Activated naive CD4-positive, alpha-beta T cell treated with Interleukin-2 at 50 U/mL for 16 hours (primary cell): Measurements from ENCODE around the gene NOSIP.
"Not testable (repeated sequence)": the region's sequence is repeated elsewhere in the genome, so short reads cannot be mapped to it uniquely, and the experiment has no call there.

Source experiments
- DNase-seq: peaks from one replicate; pipeline ENCODE4 v3.0.0-alpha.2; 2020

NOSIP gene, protein sequence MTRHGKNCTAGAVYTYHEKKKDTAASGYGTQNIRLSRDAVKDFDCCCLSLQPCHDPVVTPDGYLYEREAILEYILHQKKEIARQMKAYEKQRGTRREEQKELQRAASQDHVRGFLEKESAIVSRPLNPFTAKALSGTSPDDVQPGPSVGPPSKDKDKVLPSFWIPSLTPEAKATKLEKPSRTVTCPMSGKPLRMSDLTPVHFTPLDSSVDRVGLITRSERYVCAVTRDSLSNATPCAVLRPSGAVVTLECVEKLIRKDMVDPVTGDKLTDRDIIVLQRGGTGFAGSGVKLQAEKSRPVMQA

DNA sequence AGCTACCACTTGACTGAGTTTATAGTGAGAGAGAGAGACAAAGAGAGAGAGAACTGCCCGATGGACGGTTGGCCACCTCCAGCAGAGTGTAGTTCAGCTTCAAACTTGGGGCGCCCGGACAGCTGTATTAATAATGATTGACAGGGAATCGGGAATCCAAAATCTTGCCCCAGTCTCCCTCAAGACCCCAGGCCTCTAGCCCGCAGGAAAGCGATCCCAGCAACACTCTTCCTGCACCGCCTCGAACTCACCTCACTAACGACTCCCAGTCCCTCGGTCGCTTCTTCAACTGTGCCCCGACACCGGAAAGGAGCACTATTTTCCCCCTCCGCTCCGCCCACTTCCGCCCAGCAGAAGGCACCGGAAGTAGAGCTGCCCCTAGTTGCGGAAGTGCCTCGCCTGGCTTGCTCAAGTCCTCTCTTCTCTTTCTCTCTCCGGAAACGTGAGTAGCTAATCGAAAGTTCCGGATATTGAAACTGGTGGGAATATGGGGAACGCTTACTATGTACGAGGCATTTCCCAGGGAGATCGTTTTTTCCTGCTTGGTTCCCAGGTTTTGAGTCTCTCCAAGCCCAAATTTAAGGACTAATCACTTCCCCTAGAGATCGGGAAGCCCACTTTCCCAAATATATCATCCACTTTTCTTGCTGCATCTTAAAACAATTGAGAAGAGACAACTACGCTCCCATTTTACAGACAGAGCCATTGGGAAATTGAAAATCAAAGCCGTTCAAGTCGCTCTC lies at the start of gene NOSIP:
TSS of gene NOSIP (minus strand) at position 293 of the 743 bp plus-strand sequence. CDS start 19,865 bp downstream, outside the sequence.
- DNase-seq, result peak; percentile 97

DNA sequence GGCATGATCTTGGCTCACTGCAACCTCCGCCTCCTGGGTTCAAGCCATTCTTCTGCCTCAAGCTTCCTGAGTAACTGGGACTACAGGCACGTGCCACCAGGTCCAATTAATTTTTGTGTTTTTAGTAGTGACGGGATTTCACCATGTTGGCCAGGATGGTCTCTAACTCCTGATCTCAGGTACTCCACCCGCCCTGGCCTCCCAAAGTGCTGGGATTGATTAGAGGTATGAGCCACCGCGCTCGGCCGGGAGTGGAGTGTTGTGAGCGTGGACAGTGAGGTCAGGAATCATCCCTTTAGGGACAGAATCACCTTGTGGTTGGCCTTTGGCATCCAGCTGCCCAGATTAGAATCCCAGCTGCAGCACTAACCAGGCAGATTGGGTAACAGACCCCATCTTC lies 49.3 kb upstream of the NOSIP start:
- no peak for DNase-seq

DNA sequence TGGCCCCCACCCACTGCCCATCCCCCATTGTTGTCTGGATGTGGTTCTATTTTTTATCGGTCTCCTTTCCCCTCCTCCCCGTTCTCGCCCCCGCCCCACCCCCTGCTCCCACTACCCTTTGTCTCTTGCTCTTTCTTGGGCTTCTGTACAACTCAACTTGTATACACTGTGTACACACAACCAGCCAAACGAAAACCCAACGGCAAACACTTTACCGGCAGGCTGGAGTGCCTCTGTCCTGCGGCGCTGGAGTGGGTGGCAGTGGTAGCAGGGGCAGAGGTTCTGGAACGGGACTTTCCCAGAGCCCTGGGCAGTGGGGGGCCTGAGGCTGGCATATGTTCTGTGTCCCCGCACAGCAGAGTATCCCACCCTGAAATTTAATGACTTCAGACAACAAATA lies 45.9 kb upstream of the NOSIP start:
- DNase-seq, result no peak

DNA sequence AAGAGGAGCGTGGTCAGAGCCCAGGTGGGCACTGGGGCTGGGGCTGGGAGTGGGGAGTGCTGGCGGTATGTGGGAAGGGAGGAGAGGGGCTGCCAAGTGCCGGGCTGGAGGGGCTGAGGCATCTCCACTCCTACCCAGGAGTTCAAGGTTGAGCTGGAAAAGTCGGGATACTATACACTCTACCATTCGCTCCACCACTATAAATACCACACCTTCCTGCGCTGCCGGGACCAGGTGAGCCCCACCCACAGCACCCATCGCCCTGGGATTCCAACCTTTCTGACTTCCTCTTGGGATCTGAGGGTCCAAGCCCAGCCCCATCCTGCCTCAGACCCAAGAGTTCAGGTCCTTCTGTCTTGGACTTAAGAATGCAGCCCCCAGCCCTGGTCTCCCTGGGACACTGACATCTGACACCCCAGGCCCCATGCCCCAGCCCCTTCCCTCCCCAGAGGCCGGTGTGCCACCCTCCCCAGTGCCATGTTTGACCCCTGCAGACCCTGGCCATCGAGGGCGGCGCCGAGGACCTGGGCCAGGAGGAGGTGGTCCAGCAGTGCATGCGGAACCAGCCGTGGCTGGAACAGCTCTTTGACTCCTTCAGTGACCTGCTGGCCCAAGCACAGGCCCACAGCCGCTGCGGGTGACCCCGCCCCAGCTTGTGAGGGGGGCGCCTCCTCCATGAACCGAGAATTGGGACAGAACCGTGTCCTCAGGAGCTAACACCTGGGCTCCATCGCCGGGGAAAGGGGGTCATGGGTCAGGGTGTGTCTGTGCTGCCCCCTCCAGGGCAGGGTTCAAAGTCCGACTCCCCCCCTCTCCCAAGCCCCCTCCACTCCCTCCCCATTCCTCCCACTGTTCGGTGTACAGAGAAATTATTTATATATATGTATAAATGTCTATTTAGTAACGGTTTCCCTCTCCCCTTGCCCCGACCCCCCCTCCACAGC lies 44.9 kb upstream of the NOSIP start:
- DNase-seq, result no peak

DNA sequence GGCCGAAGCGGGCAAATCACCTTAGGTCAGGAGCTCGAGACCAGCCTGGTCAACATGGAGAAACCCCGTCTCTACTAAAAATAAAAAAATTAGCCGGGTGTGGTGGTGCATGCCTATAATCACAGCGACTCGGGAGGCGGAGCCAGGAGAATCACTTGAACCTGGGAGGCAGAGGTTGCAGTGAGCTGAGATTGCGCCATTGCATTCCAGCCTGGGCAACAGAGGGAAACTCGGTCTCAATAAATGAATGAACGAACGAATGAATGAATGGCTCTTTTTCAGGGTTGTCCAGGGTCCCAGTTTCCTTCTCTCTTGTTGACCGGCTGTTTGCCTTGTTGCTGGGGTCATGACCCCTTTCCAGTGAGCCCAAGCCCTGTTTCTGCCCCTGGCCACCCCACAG lies 37.5 kb upstream of the NOSIP start:
- not testable (repeated sequence) for DNase-seq

DNA sequence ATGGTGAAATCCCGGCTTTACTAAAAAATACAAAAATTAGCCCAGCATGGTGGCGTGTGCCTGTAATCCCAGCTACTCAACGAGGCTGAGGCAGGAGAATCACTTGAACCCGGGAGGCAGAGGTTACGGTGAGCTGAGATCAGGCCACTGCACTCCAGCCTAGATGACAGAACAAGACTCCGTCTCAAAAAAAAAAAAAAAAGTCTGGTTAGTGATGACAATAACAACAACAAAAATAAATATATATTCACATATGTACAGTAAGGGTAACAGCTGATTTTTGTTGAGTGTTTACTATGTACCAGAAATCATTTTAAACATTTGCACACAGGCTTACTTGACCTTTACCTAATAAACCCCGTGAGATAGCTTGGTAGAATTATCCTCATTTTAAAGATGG lies 36.6 kb upstream of the NOSIP start:
- DNase-seq, result no peak

DNA sequence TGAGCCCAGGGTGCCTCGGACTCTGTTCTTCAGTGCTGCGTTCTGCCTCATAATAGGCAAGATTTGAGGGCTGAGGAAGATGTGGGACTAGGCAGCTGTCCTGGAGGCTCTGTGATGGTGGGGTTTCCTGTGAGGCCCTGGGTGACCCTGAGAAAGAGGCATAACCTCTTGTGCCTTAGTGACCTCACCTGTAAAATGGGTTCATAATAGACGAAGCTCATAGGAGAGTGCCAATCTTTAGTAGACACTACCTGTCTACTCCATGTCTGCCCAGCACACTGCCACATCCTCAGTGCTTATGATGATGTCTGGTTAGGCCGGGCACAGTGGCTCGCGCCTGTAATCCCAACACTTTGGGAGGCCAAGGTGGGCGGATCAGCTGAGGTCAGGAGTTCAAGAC lies 36.2 kb upstream of the NOSIP start:
- DNase-seq, result no peak

DNA sequence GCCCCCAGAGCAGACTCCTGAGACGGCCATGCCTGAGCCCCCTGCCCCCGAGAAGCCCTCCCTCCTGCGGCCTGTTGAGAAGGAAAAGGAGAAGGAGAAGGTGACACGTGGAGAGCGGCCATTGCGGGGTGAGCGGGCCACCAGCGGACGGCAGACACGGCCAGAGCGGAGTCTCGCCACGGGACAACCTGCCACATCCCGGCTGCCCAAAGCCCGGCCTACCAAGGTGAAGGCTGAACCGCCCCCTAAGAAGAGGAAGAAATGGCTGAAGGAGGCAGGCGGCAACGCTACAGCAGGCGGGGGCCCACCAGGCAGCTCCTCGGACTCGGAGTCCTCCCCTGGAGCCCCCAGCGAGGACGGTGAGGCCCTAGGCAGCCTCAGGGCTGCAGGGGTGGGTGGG lies 35.5 kb upstream of the NOSIP start:
- no peak for DNase-seq

DNA sequence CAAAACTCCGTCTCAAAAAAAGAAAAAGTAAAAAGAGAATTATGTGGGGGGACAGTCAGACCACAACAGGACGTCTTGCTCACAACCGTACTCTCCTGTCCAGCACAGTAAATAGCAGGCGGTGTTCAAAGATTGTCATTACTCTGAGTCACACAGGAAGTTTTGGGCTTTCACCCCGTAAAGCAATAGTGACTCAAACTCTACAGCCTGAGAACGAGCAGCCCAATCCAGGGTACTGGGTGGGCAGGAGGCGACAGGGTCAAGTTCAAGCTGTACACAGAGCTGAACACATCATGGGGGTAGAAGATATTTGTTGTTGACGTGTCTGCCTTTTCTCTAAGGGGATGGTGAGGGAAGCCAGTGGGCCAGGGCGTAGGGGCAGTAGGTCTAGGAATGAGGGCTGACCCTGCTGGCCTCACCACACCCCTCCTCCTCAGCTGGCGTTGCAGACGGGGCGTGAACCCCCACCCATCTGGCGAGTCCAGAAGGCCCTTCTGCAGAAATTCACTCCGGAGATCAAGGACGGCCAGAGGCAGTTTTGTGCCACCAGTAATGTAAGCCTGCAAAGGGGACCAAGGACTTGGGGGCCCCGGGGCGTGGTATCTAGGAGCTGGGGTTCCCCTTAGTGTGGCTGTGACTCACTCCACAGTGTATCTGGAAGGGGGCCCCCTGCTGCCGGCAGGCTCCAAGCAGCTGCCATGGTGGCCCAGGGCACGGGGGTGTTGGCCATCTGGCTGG lies 33.9 kb upstream of the NOSIP start:
- peak; percentile 30 for DNase-seq

DNA sequence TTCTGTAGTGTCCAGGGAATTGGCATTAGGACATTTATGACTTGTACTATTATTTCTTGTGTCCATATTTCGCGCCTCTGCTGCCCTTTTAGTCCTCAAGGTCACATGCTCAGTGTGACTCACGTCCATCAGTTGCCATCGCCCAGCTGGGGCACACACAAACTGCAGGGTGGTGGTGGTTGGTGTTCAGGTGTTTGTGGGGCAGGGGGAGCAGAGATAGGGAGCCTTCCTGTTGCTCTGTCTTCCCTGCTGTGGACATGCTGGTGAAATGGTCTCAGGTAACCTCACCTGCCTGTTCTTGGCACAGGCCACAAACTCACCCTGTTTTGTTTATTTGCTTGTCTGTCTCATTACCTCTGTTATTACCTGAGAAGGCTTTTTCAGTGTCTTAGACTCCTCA lies 33.0 kb upstream of the NOSIP start:
- no peak for DNase-seq

DNA sequence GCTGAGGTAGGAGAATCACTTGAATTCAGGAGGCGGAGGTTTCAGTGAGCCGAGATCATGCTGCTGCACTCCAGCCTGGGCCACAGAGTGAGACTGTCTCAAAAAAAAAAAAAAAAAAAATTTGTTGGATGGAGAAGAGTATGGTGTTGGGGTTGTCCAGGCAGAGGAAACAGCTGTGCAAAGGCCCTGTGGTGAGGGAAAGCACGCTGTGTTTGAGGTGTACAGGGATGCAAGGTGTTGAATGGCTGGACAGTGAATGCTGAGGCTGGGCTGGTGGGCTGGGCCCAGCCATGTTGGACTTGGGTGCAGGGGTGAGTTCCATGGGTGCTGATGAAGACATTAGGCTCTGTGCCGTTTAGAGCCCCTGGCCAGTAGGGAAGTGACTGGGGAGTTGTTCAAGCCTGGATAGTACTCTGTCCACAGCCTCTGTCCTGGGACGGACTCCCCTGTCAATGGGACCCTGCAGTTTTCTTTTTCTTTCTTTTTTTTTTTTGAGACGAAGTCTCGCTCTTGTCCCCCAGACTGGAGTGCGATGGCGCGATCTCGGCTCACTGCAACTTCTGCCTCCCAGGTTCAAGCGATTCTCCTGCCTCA lies 29.2 kb upstream of the NOSIP start:
- no peak for DNase-seq

DNA sequence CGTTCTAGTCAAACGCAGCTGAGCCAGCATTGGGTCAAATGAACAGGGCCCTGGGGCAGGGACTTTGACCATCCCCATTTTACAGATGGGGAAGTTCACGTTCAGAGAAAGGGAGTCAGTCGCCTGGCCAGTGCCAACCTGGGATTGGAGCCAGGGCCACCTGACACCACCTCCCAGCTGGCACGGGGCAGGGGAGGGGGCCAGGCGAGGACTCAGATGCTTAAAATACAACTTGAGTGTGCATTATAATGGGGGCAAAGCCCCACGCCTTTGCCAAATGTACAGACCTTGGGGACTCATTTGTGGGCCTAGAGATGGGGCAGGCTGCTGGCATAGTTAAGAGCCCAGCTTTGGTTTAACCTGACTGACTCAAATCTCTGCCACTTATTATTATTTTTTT lies 25.2 kb upstream of the NOSIP start:
- no peak for DNase-seq

DNA sequence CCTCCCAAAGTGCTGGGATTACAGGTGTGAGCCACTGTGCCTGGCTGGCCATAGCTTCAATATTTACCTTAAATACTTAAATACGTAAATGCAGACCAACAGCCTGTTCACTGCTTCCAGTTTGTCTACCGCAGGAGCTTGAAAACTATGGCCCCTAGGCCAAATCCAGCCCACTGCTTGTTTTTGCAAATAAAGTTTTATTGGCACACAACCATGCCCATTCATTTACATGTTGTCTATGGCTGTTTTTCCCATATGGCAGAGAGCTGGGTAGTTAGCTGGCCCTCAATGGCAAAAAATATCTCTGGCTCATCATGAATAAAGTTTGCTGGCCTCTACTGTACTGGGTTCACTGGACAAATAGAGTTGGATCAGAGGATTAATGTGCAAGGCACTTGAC lies 22.4 kb upstream of the NOSIP start:
- DNase-seq, result no peak

DNA sequence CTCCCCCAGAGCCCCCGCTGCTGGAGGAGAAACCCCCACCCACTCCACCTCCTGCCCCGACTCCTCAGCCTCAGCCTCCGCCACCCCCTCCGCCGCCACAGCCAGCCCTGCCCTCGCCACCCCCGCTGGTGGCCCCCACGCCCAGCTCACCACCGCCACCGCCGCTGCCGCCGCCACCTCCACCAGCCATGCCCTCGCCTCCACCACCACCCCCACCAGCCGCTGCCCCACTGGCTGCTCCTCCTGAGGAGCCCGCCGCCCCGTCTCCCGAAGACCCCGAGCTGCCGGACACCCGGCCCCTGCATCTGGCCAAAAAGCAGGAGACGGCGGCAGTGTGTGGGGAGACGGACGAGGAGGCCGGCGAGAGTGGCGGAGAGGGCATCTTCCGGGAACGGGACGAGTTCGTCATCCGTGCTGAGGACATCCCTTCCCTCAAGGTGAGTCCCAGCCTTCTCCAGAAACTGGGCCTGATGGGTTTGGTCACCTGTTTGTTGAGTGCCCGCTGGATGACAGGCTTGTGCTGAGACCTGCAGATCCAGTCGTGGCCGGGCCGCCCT lies 21.2 kb upstream of the NOSIP start:
- DNase-seq, result no peak

DNA sequence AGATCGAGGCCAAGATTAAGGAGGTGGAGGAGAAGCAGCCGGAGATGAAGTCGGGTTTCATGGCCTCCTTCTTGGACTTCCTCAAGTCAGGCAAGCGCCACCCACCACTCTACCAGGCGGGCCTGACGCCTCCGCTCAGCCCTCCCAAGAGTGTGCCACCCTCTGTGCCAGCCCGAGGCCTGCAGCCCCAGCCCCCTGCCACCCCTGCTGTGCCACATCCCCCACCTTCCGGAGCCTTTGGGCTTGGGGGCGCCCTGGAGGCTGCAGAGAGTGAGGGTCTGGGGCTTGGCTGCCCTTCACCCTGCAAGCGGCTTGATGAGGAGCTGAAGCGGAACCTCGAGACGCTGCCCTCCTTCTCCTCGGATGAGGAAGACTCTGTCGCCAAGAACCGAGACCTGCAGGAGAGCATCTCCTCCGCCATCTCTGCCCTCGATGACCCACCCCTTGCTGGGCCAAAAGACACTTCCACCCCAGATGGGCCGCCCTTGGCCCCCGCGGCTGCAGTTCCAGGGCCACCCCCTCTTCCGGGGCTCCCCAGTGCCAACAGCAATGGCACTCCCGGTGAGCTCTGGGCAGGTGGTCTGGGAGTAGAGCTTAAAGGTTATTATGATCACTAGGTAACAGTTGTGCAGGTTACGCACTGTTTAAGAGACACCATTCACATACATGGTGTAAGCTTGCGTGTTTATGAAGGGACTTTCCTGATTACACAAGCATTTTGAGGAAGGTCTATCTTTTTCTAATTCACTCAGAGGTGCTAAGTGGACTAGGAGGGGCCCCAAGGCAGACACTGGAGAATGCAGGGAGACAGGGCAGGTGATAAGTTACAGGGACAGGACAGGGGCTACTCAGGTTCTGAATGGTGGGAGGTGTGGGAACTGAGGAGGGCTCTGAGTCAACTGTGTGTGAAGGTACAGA lies 19.3 kb upstream of the NOSIP start:
- DNase-seq, result no peak

DNA sequence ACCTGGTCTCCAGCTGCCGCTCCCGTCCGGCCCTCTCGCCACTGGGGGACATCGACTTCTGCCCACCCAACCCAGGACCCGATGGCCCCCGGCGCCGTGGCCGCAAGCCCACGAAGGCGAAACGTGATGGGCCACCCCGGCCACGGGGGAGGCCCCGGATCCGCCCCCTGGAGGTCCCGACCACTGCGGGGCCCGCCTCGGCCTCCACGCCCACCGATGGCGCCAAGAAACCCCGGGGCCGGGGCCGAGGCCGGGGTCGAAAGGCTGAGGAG lies 17.3 kb upstream of the NOSIP start:
- no peak for DNase-seq

DNA sequence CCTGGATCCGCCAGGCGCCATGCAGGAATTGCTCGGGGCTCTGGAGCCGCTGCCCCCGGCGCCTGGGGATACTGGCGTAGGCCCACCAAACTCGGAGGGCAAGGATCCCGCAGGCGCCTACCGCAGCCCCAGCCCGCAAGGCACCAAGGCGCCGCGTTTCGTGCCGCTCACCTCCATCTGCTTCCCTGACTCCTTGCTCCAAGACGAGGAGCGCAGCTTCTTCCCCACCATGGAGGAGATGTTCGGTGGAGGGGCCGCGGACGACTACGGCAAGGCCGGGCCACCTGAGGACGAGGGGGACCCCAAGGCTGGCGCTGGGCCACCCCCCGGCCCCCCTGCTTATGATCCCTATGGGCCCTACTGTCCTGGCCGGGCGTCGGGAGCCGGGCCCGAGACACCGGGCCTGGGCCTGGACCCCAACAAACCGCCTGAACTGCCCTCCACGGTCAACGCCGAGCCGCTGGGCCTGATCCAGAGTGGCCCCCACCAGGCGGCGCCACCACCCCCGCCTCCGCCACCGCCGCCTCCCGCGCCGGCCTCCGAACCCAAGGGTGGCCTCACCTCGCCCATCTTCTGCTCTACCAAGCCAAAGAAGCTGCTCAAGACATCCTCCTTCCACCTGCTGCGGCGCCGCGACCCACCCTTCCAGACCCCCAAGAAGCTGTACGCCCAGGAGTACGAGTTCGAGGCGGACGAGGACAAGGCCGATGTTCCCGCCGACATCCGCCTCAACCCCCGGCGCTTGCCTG lies 16.8 kb upstream of the NOSIP start:
- no peak for DNase-seq

DNA sequence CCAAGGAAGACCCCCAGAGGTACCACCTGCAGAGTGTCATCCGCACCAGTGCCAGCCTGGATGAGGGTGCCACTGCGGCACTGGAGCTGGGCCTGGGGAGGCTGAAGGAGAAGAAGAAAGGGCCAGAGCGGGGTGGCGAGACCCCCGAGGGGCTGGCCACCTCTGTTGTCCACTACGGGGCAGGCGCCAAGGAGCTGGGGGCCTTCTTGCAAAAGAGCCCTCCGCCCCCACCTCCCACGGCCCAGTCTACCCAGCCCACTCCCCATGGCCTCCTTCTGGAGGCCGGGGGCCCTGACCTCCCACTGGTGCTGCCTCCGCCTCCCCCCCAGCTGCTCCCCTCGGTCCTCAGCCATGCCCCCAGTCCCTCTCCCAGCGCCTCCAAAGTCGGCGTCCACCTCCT lies 16.1 kb upstream of the NOSIP start:
- no peak for DNase-seq

DNA sequence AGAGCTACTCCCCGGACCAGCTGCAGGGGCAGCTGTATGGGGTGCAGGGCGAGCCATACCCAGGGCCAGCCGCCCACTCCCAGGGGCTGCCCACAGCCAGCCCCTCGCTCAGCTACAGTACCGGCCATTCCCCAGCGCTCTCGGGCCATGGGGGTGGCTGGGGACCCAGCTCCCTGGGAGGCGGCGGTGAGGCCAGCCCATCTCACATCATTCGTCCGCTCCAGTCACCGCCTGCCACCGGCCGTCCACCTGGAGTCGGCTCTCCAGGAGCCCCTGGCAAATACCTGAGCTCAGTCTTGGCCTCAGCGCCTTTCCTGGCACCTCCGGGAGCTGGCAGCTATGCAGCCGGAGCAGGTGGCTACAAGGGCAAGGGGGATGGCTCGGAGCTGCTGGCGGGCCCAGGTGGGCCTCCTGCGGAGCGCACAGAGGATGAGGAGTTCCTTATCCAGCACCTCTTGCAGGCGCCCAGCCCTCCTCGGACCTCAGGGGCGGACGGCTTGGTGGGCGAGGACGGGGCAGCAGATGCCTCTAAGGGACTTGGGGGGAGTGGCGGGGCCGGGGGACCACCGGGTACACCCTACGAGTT lies 15.6 kb upstream of the NOSIP start:
- no peak for DNase-seq
